Measurements from ENCODE around the gene CARD11. TPM values are rescaled to one million over a fixed set of nuclear protein-coding genes. Genes with fewer than 3 reads are reported as not detected.
A peak's percentile ranks its signal among the peaks of the same experiment; 100 is the strongest.

CARD11 gene
- total RNA-seq, result 100 to 1,000 TPM in 1 of 2 experiments, 10 to 100 TPM in 1; 99.4 to 105 TPM

DNA sequence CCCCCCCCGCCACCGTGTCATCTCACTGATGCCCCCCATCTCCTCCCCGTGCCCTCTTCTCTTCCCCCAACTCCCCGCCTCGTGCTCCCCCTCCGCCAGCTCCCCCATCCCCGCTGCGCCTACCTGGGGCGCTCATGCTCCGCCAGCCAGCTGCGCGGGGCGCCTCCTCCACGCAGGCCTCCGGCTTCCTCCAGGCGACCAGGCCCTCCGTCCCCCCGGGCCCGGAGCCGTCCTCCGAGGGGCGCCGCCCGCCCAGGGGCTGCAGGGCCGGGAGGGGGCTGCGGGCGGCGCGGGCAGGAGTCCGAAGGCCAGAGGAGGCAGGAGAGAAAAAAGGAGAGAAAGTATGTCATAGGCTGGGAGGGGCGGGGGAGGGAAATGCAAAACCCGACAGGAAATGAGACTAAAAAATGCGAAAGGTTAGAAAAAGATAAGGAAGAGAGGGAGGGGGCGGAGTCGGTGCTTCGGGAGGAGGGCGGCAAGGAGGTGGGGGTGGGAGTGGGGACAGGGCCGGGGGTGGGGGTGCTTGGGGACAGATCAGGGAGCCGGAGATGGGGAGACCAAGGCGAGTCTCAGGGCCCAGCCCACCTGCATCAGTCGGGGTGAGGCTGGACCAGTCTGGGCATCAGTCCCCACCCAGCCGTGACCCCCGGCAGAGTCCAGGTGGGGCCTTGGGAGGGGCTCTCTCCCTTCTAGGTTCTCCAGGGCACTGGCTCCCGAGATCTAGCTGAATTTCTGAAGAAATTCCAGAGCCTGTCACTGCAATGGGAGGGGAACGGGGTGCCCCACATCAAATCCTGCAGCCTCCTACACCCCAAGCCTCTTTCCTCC, at the start of gene CARD11:
TSS of gene CARD11 (minus strand) at position 324 of the 828 bp plus-strand sequence. CDS start 85,361 bp downstream, outside the sequence.
- no peaks in the 10 kb centered on the region for H3K9me3 Mint-ChIP-seq
- H3K4me3 Mint-ChIP-seq, result peak within 1 kb of the TSS; percentile 99
- peak; percentile 80 for DNase-seq
- CTCF ChIA-PET, result interaction anchor here (0.6 to 2.2 kb wide), 6 partner anchors 9 to 111 kb away, joined by 3 to 9 read pairs (median 5); no protein-coding TSS in a partner anchor
- no peaks in the 10 kb centered on the region for H3K27me3 Mint-ChIP-seq (ENCODE audit: low read depth)
- peaks cover 30% of the 10 kb centered on the region for H3K36me3 Mint-ChIP-seq (ENCODE audit: low read depth)
- H3K27ac Mint-ChIP-seq, result peak within 1 kb of the TSS; percentile 99
- peaks cover 43% of the 10 kb centered on the region for H3K4me1 Mint-ChIP-seq (ENCODE audit: low read depth)
- intact Hi-C loops (cut with micrococcal nuclease), result loop anchor here (1.0 to 2.0 kb wide), 6 partner anchors 15 to 173 kb away; no protein-coding TSS in a partner anchor

- DNase-seq, result peak; percentile 94
- CTCF ChIA-PET, result interaction anchor here (0.6 to 5.0 kb wide), 13 partner anchors 8 to 413 kb away, joined by 3 to 47 read pairs (median 3); partner anchors contain the start of gene CARD11
- no peaks in the 10 kb centered on the region for H3K27me3 Mint-ChIP-seq (ENCODE audit: low read depth)
- peaks cover 70% of the 10 kb centered on the region for H3K4me1 Mint-ChIP-seq (ENCODE audit: low read depth)
- intact Hi-C loops (cut with micrococcal nuclease), result loop anchor here (1.0 to 10.0 kb wide), 6 partner anchors 14 to 372 kb away; no protein-coding TSS in a partner anchor
- H3K4me3 Mint-ChIP-seq, result peak overlapping the region; percentile 59
- H3K9me3 Mint-ChIP-seq, result no peaks in the 10 kb centered on the region
- H3K36me3 Mint-ChIP-seq (ENCODE audit: low read depth), result no peaks in the 10 kb centered on the region
- peak overlapping the region; percentile 96 for H3K27ac Mint-ChIP-seq
These were observed 48.8 kb upstream of the CARD11 start for GRCh38 chr7:3092468-3092867.

GRCh38 chr7:3091631-3092030, 48.0 kb upstream of the CARD11 start:
- DNase-seq, result peak; percentile 51
- Mint-ChIP-seq H3K27me3 (ENCODE audit: low read depth) (no peaks in the 10 kb centered on the region), H3K4me1 (ENCODE audit: low read depth) (peaks cover 62% of the 10 kb centered on the region), H3K9me3 (no peaks in the 10 kb centered on the region), H3K4me3 (peak overlapping the region; percentile 56), H3K36me3 (ENCODE audit: low read depth) (no peaks in the 10 kb centered on the region), H3K27ac (peak overlapping the region; percentile 96)
- intact Hi-C loops (cut with micrococcal nuclease), result loop anchor here (1.0 to 10.0 kb wide), 6 partner anchors 15 to 373 kb away; no protein-coding TSS in a partner anchor
- CTCF ChIA-PET, result interaction anchor here (1.0 to 5.0 kb wide), 8 partner anchors 10 to 226 kb away, joined by 3 to 47 read pairs (median 6); partner anchors contain the start of gene CARD11

DNA sequence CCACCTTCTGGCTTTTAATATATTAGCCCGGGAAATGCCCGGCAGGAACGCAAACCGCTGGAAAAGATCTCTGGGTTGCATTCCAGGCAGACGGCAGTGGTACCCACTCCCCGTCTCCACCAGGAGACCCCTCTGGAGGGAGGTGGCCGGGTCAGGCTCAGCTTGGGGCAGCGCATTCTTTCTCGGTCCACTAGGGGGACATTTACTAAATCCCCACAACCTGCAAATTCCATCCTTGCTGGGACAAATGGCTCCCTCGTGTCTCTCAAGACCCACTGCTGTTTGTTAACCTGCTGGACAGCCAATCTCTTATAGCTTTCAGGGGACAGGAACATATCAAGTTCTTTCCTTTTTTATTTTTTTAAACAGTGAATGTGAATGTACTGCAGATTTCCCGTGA, 45.8 kb upstream of the CARD11 start:
- intact Hi-C loops (cut with micrococcal nuclease), result no loop called here
- CTCF ChIA-PET, result interaction anchor here (0.7 to 5.0 kb wide), 12 partner anchors 8 to 193 kb away, joined by 3 to 47 read pairs (median 4); no protein-coding TSS in a partner anchor
- peaks cover 42% of the 10 kb centered on the region for H3K4me1 Mint-ChIP-seq (ENCODE audit: low read depth)
- H3K9me3 Mint-ChIP-seq, result no peaks in the 10 kb centered on the region
- no peaks in the 10 kb centered on the region for H3K36me3 Mint-ChIP-seq (ENCODE audit: low read depth)
- DNase-seq, result peak; percentile 24
- H3K4me3 Mint-ChIP-seq, result no peak overlapping the region
- no peak overlapping the region for H3K27ac Mint-ChIP-seq
- no peaks in the 10 kb centered on the region for H3K27me3 Mint-ChIP-seq (ENCODE audit: low read depth)

DNA sequence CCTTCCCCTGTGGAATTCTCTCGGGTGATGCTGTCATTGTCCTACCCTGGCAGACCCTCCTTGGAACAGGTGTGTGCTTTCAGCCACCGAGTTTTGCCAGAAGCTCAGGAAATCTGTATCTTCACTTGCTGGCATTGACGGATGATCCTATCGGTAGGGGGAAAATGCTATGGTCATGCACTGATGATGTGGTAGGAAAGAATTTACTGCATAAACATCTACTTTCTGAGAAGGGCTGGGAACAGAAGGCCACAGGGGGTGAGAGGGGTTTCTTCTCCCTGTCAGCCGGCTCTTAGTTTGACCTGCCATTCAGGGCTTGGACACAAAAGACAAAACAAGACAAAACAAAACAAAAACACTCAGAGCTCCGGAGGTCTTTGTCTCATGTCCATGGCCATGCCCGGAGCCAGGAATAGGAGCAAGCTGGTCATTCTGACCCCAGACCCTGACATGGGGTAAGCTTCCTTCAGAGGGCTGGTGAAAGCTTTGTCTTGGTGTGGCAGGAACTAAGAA, 43.6 kb upstream of the CARD11 start:
- CTCF ChIA-PET, result interaction anchor here (0.9 to 1.0 kb wide), 2 partner anchors 71 to 204 kb away, joined by 3 to 4 read pairs; no protein-coding TSS in a partner anchor
- no peaks in the 10 kb centered on the region for H3K9me3 Mint-ChIP-seq
- H3K27ac Mint-ChIP-seq, result no peak overlapping the region
- H3K36me3 Mint-ChIP-seq (ENCODE audit: low read depth), result no peaks in the 10 kb centered on the region
- no peaks in the 10 kb centered on the region for H3K27me3 Mint-ChIP-seq (ENCODE audit: low read depth)
- intact Hi-C loops (cut with micrococcal nuclease), result no loop called here
- H3K4me1 Mint-ChIP-seq (ENCODE audit: low read depth), result peaks cover 25% of the 10 kb centered on the region
- no peak overlapping the region for H3K4me3 Mint-ChIP-seq
- DNase-seq, result no peak

GRCh38 chr7:3083350-3083749, 39.7 kb upstream of the CARD11 start:
- Mint-ChIP-seq H3K27me3 (ENCODE audit: low read depth) (no peaks in the 10 kb centered on the region), H3K4me3 (no peak overlapping the region), H3K4me1 (ENCODE audit: low read depth) (peaks cover 2% of the 10 kb centered on the region), H3K27ac (no peak overlapping the region), H3K9me3 (no peaks in the 10 kb centered on the region), H3K36me3 (ENCODE audit: low read depth) (no peaks in the 10 kb centered on the region)
- DNase-seq, result no peak
- intact Hi-C loops (cut with micrococcal nuclease), result no loop called here
- CTCF ChIA-PET, result interaction anchor here (2.5 kb wide), 1 partner anchor 17 kb away, joined by 9 read pairs; no protein-coding TSS in a partner anchor

DNA sequence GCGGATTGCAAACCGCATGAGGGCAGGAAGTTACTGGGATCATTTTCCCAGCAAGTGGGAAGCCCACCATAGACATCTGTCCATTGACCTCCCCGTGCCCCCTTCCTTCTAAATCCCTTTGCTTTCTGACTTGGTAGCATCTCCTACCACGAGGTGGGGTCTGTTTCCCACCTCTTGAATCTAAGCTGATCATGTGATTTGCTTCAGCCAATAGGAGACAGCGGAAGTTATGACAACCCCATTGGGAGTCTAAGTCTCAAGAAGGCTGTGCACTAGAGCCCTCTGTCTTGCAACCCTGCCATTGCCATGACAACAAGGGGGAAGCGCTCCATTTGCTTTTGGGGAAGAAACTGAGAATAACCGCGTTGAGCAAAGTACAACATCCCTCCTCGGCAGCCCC, 39.2 kb upstream of the CARD11 start:
- Mint-ChIP-seq H3K4me1 (ENCODE audit: low read depth) (peaks cover 2% of the 10 kb centered on the region), H3K27ac (no peak overlapping the region), H3K9me3 (no peaks in the 10 kb centered on the region), H3K27me3 (ENCODE audit: low read depth) (no peaks in the 10 kb centered on the region), H3K4me3 (no peak overlapping the region), H3K36me3 (ENCODE audit: low read depth) (no peaks in the 10 kb centered on the region)
- intact Hi-C loops (cut with micrococcal nuclease), result no loop called here
- DNase-seq, result no peak
- CTCF ChIA-PET, result interaction anchor here (2.5 kb wide), 1 partner anchor 17 kb away, joined by 9 read pairs; no protein-coding TSS in a partner anchor

GRCh38 chr7:3082386-3082785, 38.7 kb upstream of the CARD11 start:
- H3K4me3 Mint-ChIP-seq, result no peak overlapping the region
- DNase-seq, result no peak
- H3K4me1 Mint-ChIP-seq (ENCODE audit: low read depth), result peaks cover 2% of the 10 kb centered on the region
- H3K36me3 Mint-ChIP-seq (ENCODE audit: low read depth), result no peaks in the 10 kb centered on the region
- H3K9me3 Mint-ChIP-seq, result no peaks in the 10 kb centered on the region
- no peak overlapping the region for H3K27ac Mint-ChIP-seq
- CTCF ChIA-PET, result interaction anchor here (2.5 kb wide), 1 partner anchor 16 kb away, joined by 9 read pairs; no protein-coding TSS in a partner anchor
- intact Hi-C loops (cut with micrococcal nuclease), result no loop called here
- H3K27me3 Mint-ChIP-seq (ENCODE audit: low read depth), result no peaks in the 10 kb centered on the region

DNA sequence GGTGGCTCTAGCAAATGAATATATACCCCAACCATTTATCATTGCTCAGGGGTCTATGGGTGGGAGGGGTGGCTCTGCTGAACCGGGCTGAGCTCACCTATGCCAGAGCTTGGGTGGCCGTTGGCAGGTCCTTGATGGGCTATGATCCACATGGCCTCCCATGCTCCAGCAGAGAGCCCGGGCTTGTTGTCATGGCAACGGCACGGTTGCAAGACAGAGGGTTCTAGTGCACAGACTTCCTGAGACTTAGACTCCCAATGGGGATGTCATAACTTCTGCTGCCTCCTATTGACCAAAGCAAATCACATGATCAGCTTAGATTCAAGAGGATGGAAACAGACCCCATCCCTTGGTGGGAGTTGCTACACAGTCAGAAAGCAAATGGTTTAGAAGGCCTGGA, 36.4 kb upstream of the CARD11 start:
- H3K4me1 Mint-ChIP-seq (ENCODE audit: low read depth), result peaks cover 2% of the 10 kb centered on the region
- no peaks in the 10 kb centered on the region for H3K36me3 Mint-ChIP-seq (ENCODE audit: low read depth)
- H3K9me3 Mint-ChIP-seq, result peaks cover 11% of the 10 kb centered on the region
- no peak for DNase-seq
- no peaks in the 10 kb centered on the region for H3K27me3 Mint-ChIP-seq (ENCODE audit: low read depth)
- intact Hi-C loops (cut with micrococcal nuclease), result no loop called here
- no peak overlapping the region for H3K4me3 Mint-ChIP-seq
- H3K27ac Mint-ChIP-seq, result no peak overlapping the region
- CTCF ChIA-PET, result interaction anchor here (0.8 to 1.2 kb wide), 2 partner anchors 11 to 14 kb away, joined by 3 to 4 read pairs; no protein-coding TSS in a partner anchor

- CTCF ChIA-PET, result no interaction called here
These were observed 34.8 kb upstream of the CARD11 start for GRCh38 chr7:3078514-3078913.

GRCh38 chr7:3076700-3077099, 33.0 kb upstream of the CARD11 start:
- no peak for DNase-seq
- H3K36me3 Mint-ChIP-seq (ENCODE audit: low read depth), result no peaks in the 10 kb centered on the region
- no peaks in the 10 kb centered on the region for H3K27me3 Mint-ChIP-seq (ENCODE audit: low read depth)
- peaks cover 3% of the 10 kb centered on the region for H3K4me1 Mint-ChIP-seq (ENCODE audit: low read depth)
- intact Hi-C loops (cut with micrococcal nuclease), result no loop called here
- CTCF ChIA-PET, result interaction anchor here (1.1 kb wide), 1 partner anchor 14 kb away, joined by 3 read pairs; no protein-coding TSS in a partner anchor
- peaks cover 11% of the 10 kb centered on the region for H3K9me3 Mint-ChIP-seq
- H3K27ac Mint-ChIP-seq, result no peak overlapping the region
- H3K4me3 Mint-ChIP-seq, result no peak overlapping the region

More at GRCh38 chr7:3078514-3078913, 34.8 kb upstream of the CARD11 start:
- Mint-ChIP-seq H3K36me3 (ENCODE audit: low read depth) (no peaks in the 10 kb centered on the region), H3K4me3 (no peak overlapping the region), H3K9me3 (peaks cover 11% of the 10 kb centered on the region), H3K27ac (no peak overlapping the region), H3K27me3 (ENCODE audit: low read depth) (no peaks in the 10 kb centered on the region), H3K4me1 (ENCODE audit: low read depth) (peaks cover 6% of the 10 kb centered on the region)
- intact Hi-C loops (cut with micrococcal nuclease), result no loop called here
- DNase-seq, result no peak

DNA sequence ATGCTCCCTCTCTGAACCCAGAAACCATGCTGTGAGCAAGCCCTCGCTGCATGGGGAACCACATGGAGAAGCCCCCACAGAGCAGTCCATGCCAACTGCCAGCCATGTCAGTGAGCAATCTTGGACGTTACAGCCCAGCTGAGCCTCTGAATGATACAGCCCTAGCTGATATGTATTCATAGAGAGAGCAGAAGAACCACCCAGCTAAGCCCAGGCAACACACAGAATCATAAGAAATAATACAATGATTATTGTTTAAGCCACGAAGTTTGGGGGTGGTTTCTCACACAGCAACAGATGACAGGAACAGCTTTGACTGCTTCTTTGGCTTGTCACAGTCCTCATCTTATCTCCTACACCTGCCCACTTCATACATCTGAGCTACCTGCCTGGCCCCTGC, 32.5 kb upstream of the CARD11 start:
- Mint-ChIP-seq H3K36me3 (ENCODE audit: low read depth) (no peaks in the 10 kb centered on the region), H3K27me3 (ENCODE audit: low read depth) (no peaks in the 10 kb centered on the region), H3K9me3 (peaks cover 15% of the 10 kb centered on the region), H3K27ac (no peak overlapping the region), H3K4me1 (ENCODE audit: low read depth) (peaks cover 3% of the 10 kb centered on the region), H3K4me3 (no peak overlapping the region)
- intact Hi-C loops (cut with micrococcal nuclease), result no loop called here
- DNase-seq, result no peak
- CTCF ChIA-PET, result interaction anchor here (1.1 kb wide), 1 partner anchor 15 kb away, joined by 3 read pairs; no protein-coding TSS in a partner anchor
